ENCODE measurements around the gene FOXP1.
A peak's percentile ranks its signal among the peaks of the same experiment; 100 is the strongest.

Gene FOXP1

GRCh38 chr3:71513515-71513914, 70.0 kb downstream of the FOXP1 start:
- H3K4me3 ChIP-seq (replicated peaks; ENCODE audit: low read depth, low read length) = no peak overlapping the region
- no peak for TF ChIP-seq CTCF (IDR thresholded peaks at IDR 0.05; ENCODE audit: insufficient read depth, low read length, poor library complexity, severe bottlenecking)
- H3K27me3 ChIP-seq (replicated peaks; ENCODE audit: control insufficient read depth, insufficient read depth, low read length) = no peaks in the 10 kb centered on the region
- H3K36me3 ChIP-seq (ENCODE audit: control insufficient read depth, insufficient read depth, low read length) = no peaks in the 10 kb centered on the region
- DNase-seq (ENCODE audit: extremely low read depth, insufficient read length) = no peak

- DNase-seq (ENCODE audit: extremely low read depth, insufficient read length) = no peak
- Histone ChIP-seq H3K4me3 (replicated peaks; ENCODE audit: low read depth, low read length) (no peak overlapping the region), H3K36me3 (ENCODE audit: control insufficient read depth, insufficient read depth, low read length) (no peaks in the 10 kb centered on the region), H3K27me3 (replicated peaks; ENCODE audit: control insufficient read depth, insufficient read depth, low read length) (no peaks in the 10 kb centered on the region)
- TF ChIP-seq CTCF (IDR thresholded peaks at IDR 0.05; ENCODE audit: insufficient read depth, low read length, poor library complexity, severe bottlenecking) = no peak
Observed at GRCh38 chr3:71513081-71513480, 70.4 kb downstream of the FOXP1 start.

GRCh38 chr3:71512544-71512943, 71.0 kb downstream of the FOXP1 start:
- H3K4me3 ChIP-seq (replicated peaks; ENCODE audit: low read depth, low read length) = no peak overlapping the region
- TF ChIP-seq CTCF (IDR thresholded peaks at IDR 0.05; ENCODE audit: insufficient read depth, low read length, poor library complexity, severe bottlenecking) = no peak
- H3K36me3 ChIP-seq (ENCODE audit: control insufficient read depth, insufficient read depth, low read length) = no peaks in the 10 kb centered on the region
- DNase-seq (ENCODE audit: extremely low read depth, insufficient read length) = no peak
- H3K27me3 ChIP-seq (replicated peaks; ENCODE audit: control insufficient read depth, insufficient read depth, low read length) = no peaks in the 10 kb centered on the region

- no peak for DNase-seq (ENCODE audit: extremely low read depth, insufficient read length)
- TF ChIP-seq CTCF (IDR thresholded peaks at IDR 0.05; ENCODE audit: insufficient read depth, low read length, poor library complexity, severe bottlenecking) = peak; percentile 42
- Histone ChIP-seq H3K4me3 (replicated peaks; ENCODE audit: low read depth, low read length) (no peak overlapping the region), H3K27me3 (replicated peaks; ENCODE audit: control insufficient read depth, insufficient read depth, low read length) (no peaks in the 10 kb centered on the region), H3K36me3 (ENCODE audit: control insufficient read depth, insufficient read depth, low read length) (no peaks in the 10 kb centered on the region)
Observed at GRCh38 chr3:71512000-71512399, 71.5 kb downstream of the FOXP1 start.

- Histone ChIP-seq H3K27me3 (replicated peaks; ENCODE audit: control insufficient read depth, insufficient read depth, low read length) (no peaks in the 10 kb centered on the region; the same call in 1 of the 2 replicates), H3K36me3 (ENCODE audit: control insufficient read depth, insufficient read depth, low read length) (no peaks in the 10 kb centered on the region), H3K4me3 (replicated peaks; ENCODE audit: low read depth, low read length) (no peak overlapping the region)
- DNase-seq (ENCODE audit: extremely low read depth, insufficient read length) = no peak
- TF ChIP-seq CTCF (IDR thresholded peaks at IDR 0.05; ENCODE audit: insufficient read depth, low read length, poor library complexity, severe bottlenecking) = no peak
Observed at GRCh38 chr3:71511446-71511845, 72.1 kb downstream of the FOXP1 start.

GRCh38 chr3:71511037-71511436, 72.5 kb downstream of the FOXP1 start:
- no peaks in the 10 kb centered on the region for H3K36me3 ChIP-seq (ENCODE audit: control insufficient read depth, insufficient read depth, low read length)
- H3K4me3 ChIP-seq (replicated peaks; ENCODE audit: low read depth, low read length) = no peak overlapping the region
- no peaks in the 10 kb centered on the region; the same call in 1 of the 2 replicates for H3K27me3 ChIP-seq (replicated peaks; ENCODE audit: control insufficient read depth, insufficient read depth, low read length)
- no peak for DNase-seq (ENCODE audit: extremely low read depth, insufficient read length)
- no peak for TF ChIP-seq CTCF (IDR thresholded peaks at IDR 0.05; ENCODE audit: insufficient read depth, low read length, poor library complexity, severe bottlenecking)
